Panc1 (cell line): ENCODE data around the gene FHL1. TPM values are rescaled to one million over a fixed set of nuclear protein-coding genes. Genes with fewer than 3 reads are reported as not detected.

Source experiments
- ATAC-seq: fragments of 200-7000 bp; cut with Tn5 transposase; 2 replicates; pipeline ENCODE4 v1.9.1; 2020; ENCODE audit warnings: mild to moderate bottlenecking, moderate library complexity
- BruUV-seq: library from RNA; stranded (reverse); fragments of 400-500 nt; replicated peaks from 2 replicates; lab custom pipeline; 2021; lab: Mats Ljungman, UMichigan
- CTCF ChIA-PET: fragments of 300-600 bp; sonication (Branson Sonifier 250); formaldehyde crosslinking; loops from one replicate; lab custom pipeline; 2022; ENCODE audit warnings: antibody characterized with exemption; lab: Charles Lee
- POLR2A ChIA-PET: fragments of 300-600 bp; sonication (Branson Sonifier 250); formaldehyde crosslinking; loops from one replicate; lab custom pipeline; 2022; ENCODE audit warnings: antibody characterized with exemption; lab: Charles Lee
- DNase-seq: peaks from one replicate; pipeline ENCODE4 v3.0.0-alpha.2; 2010; ENCODE audit warnings: low read depth, low spot score
- H3K27ac ChIP-seq: 2 replicates; pipeline ENCODE4 v1.5.1; 2011; ENCODE audit warnings: mild to moderate bottlenecking, low read length, inconsistent platforms
- H3K27me3 ChIP-seq: fragments of 200-500 bp; sonication (Bioruptor generic); 2 replicates; pipeline ENCODE4 v1.6.0; 2014; ENCODE audit warnings: low read length, inconsistent platforms; ENCODE audit not compliant: control insufficient read depth, insufficient read depth
- H3K36me3 ChIP-seq: fragments of 200-500 bp; sonication (Bioruptor generic); 2 replicates; pipeline ENCODE4 v1.5.1; 2014; ENCODE audit warnings: inconsistent platforms, mild to moderate bottlenecking, low read length, moderate library complexity; ENCODE audit not compliant: control insufficient read depth, insufficient read depth
- H3K4me1 ChIP-seq: 2 replicates; pipeline ENCODE4 v1.5.1; 2011; ENCODE audit warnings: inconsistent platforms, mild to moderate bottlenecking, low read length, moderate library complexity; ENCODE audit not compliant: control insufficient read depth, insufficient read depth
- H3K4me3 ChIP-seq, 2 experiments: 2 replicates each; pipeline ENCODE4 v1.5.1; 2011 to 2012; ENCODE audit warnings: low read depth in 2 of 2, low read length in 2 of 2, mild to moderate bottlenecking in 2 of 2, inconsistent platforms in 1 of 2, moderate library complexity in 1 of 2
- H3K9me3 ChIP-seq: fragments of 200-500 bp; sonication (Bioruptor generic); 2 replicates; pipeline ENCODE4 v1.5.1; 2014; ENCODE audit warnings: low read depth, mild to moderate bottlenecking, inconsistent platforms, low read length, moderate library complexity; ENCODE audit not compliant: control insufficient read depth, insufficient read depth
- POLR2AphosphoS5 ChIP-seq: IDR thresholded peaks from 2 replicates; pipeline ENCODE4 v1.6.1; 2012; ENCODE audit warnings: mild to moderate bottlenecking, low read depth, low read length, moderate library complexity
- SIN3A ChIP-seq: IDR thresholded peaks from 2 replicates; pipeline ENCODE4 v1.6.1; 2012; ENCODE audit warnings: low read depth, mild to moderate bottlenecking, low read length, moderate library complexity, borderline replicate concordance; ENCODE audit not compliant: insufficient read depth
- TCF7L2 ChIP-seq: IDR thresholded peaks from 2 replicates; pipeline ENCODE4 v1.6.1; 2011; ENCODE audit warnings: mild to moderate bottlenecking, low read depth, low read length, inconsistent platforms
- in situ Hi-C: cut with HindIII; loops from 2 replicates; pipeline ENCODE4 v1.10.0; 2016; ENCODE audit warnings: low sequenced_read_pairs, low pct_unique_long_range_greater_than_20kb
- intact Hi-C: fragments of 100-400 bp; cut with micrococcal nuclease; formaldehyde crosslinking; loops from one replicate; pipeline ENCODE4 v1.10.0; 2022; ENCODE audit not compliant: unreplicated experiment
- total RNA-seq: library from RNA; stranded (reverse); gene quantifications from one replicate; pipeline ENCODE4 v1.2.1, GENCODE V29; 2021; ENCODE audit not compliant: unreplicated experiment
- TF ChIP-seq, protein P1 (sequence below), 2 experiments: IDR thresholded peaks; 2 replicates each; pipeline ENCODE4 v1.6.1; 2011 to 2012; ENCODE audit warnings: low read depth in 2 of 2, control low read depth in 1 of 2, low read length in 1 of 2, mild to moderate bottlenecking in 1 of 2, moderate library complexity in 1 of 2; ENCODE audit not compliant: insufficient read depth in 1 of 2
- TF ChIP-seq, protein P2 (sequence below): fragments of 450-650 bp; IDR thresholded peaks from 2 replicates; pipeline ENCODE4 v1.5.1; 2017; ENCODE audit warnings: mild to moderate bottlenecking

The FHL1 gene
- total RNA-seq, 1 experiment from 2014 or later: 67.9 TPM

DNA sequence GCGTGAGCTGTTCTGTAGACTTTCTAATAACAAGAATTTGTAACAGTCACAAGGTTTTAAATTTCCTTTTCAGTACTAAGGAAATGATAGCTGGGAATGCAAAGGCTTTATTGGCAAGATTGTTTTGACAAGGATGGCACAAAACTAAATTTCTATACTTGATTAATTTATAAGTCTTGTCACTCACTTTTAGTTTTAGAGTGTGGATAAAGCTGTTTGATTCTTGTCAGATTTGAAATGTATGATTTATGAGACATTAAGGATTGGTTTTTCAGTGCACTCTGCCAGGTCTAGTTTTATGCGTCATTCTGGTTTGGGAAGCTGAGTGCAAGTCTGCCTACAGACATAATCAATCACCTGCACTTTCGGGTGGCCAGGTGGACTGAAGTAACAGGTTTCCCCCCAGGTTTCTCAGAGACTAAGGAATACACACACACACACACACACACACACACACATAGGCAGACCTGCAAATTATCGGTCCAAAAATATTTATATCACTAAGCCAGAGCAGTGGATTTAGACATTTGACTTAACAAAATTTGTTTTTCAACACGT lies 9.3 kb downstream of the FHL1 start:
- no peak for DNase-seq
- H3K4me1 ChIP-seq: no peaks in the 10 kb centered on the region; the same call in 1 of the 2 replicates
- H3K9me3 ChIP-seq: no peaks in the 10 kb centered on the region
- no peak for TF ChIP-seq SIN3A
- TF ChIP-seq, protein P1, sequence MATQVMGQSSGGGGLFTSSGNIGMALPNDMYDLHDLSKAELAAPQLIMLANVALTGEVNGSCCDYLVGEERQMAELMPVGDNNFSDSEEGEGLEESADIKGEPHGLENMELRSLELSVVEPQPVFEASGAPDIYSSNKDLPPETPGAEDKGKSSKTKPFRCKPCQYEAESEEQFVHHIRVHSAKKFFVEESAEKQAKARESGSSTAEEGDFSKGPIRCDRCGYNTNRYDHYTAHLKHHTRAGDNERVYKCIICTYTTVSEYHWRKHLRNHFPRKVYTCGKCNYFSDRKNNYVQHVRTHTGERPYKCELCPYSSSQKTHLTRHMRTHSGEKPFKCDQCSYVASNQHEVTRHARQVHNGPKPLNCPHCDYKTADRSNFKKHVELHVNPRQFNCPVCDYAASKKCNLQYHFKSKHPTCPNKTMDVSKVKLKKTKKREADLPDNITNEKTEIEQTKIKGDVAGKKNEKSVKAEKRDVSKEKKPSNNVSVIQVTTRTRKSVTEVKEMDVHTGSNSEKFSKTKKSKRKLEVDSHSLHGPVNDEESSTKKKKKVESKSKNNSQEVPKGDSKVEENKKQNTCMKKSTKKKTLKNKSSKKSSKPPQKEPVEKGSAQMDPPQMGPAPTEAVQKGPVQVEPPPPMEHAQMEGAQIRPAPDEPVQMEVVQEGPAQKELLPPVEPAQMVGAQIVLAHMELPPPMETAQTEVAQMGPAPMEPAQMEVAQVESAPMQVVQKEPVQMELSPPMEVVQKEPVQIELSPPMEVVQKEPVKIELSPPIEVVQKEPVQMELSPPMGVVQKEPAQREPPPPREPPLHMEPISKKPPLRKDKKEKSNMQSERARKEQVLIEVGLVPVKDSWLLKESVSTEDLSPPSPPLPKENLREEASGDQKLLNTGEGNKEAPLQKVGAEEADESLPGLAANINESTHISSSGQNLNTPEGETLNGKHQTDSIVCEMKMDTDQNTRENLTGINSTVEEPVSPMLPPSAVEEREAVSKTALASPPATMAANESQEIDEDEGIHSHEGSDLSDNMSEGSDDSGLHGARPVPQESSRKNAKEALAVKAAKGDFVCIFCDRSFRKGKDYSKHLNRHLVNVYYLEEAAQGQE (IDR thresholded peaks at IDR 0.05; ENCODE audit: insufficient read depth in 1 of 2, low read depth in 2 of 2, low read length in 1 of 2): no peak
- TF ChIP-seq, protein P2, sequence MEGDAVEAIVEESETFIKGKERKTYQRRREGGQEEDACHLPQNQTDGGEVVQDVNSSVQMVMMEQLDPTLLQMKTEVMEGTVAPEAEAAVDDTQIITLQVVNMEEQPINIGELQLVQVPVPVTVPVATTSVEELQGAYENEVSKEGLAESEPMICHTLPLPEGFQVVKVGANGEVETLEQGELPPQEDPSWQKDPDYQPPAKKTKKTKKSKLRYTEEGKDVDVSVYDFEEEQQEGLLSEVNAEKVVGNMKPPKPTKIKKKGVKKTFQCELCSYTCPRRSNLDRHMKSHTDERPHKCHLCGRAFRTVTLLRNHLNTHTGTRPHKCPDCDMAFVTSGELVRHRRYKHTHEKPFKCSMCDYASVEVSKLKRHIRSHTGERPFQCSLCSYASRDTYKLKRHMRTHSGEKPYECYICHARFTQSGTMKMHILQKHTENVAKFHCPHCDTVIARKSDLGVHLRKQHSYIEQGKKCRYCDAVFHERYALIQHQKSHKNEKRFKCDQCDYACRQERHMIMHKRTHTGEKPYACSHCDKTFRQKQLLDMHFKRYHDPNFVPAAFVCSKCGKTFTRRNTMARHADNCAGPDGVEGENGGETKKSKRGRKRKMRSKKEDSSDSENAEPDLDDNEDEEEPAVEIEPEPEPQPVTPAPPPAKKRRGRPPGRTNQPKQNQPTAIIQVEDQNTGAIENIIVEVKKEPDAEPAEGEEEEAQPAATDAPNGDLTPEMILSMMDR: no peak
- TF ChIP-seq TCF7L2: no peak
- no peak for TF ChIP-seq POLR2AphosphoS5
- ChIA-PET CTCF (interaction anchor here (1.4 kb wide), 1 partner anchor 128 kb away, joined by 3 read pairs; no protein-coding TSS in a partner anchor), POLR2A (interaction anchor here (0.7 kb wide), 1 partner anchor 974 kb away, joined by 9 read pairs; no protein-coding TSS in a partner anchor)
- ATAC-seq: no peak
- no peak overlapping the region for H3K4me3 ChIP-seq
- no TSS peak for BruUV-seq
- no peaks in the 10 kb centered on the region for H3K27me3 ChIP-seq
- intact Hi-C loops (loop anchor here (10.0 kb wide), 1 partner anchor 58 kb away; no protein-coding TSS in a partner anchor), in situ Hi-C loops (no loop called here)
- H3K27ac ChIP-seq: no peak overlapping the region
- no peaks in the 10 kb centered on the region for H3K36me3 ChIP-seq

DNA sequence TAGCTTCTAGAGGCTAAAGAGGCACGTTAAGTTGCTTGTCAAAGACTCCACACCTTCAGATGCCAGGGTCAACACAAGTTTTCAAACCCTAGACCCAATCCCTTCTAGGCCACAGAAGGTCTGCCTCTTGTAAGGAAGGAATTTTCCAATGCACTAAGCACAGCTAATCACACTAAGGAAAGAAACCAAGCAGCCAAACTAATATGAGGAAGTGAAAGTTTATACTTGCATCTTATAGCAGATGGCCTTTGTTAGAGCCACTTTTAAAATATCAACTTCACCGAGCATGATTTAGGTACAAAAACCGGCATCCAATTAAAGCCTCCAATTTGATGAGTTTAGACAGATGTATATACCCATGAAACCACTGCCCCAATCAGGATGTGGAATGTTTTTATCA lies 9.9 kb downstream of the FHL1 start:
- TF ChIP-seq SIN3A (no peak), TCF7L2 (no peak), POLR2AphosphoS5 (no peak)
- TF ChIP-seq, protein P2: no peak
- TF ChIP-seq, protein P1 (IDR thresholded peaks at IDR 0.05; ENCODE audit: insufficient read depth in 1 of 2, low read depth in 2 of 2, low read length in 1 of 2): no peak
- no TSS peak for BruUV-seq
- no peaks in the 10 kb centered on the region for H3K9me3 ChIP-seq
- no peaks in the 10 kb centered on the region for H3K27me3 ChIP-seq
- ATAC-seq (no peak), DNase-seq (no peak)
- H3K4me1 ChIP-seq: no peaks in the 10 kb centered on the region; the same call in 1 of the 2 replicates
- no peak overlapping the region for H3K27ac ChIP-seq
- in situ Hi-C loops (no loop called here), intact Hi-C loops (loop anchor here (10.0 kb wide), 1 partner anchor 58 kb away; no protein-coding TSS in a partner anchor)
- POLR2A ChIA-PET: no interaction called here
- no peak overlapping the region for H3K4me3 ChIP-seq
- H3K36me3 ChIP-seq: no peaks in the 10 kb centered on the region
- CTCF ChIA-PET: interaction anchor here (1.4 kb wide), 1 partner anchor 129 kb away, joined by 3 read pairs; no protein-coding TSS in a partner anchor
